HL-60/S4 treated with retinoic acid at 250 ng/mL for 4 days and 3 days (cell line): ENCODE measurements around the gene NCAM1.

ENCODE experiments used
- in situ Hi-C: fragments of 300-500 bp; cut with MboI; formaldehyde crosslinking; loops from 2 replicates; pipeline ENCODE4 v1.7.0; 2022; ENCODE audit warnings: low sequenced_read_pairs

Gene NCAM1

GRCh38 chr11:113082341-113082955, 121.2 kb downstream of the NCAM1 start:
- in situ Hi-C loops, result no loop called here

GRCh38 chr11:113083571-113083970, 122.4 kb downstream of the NCAM1 start:
- in situ Hi-C loops, result no loop called here

GRCh38 chr11:113084297-113084696, 123.1 kb downstream of the NCAM1 start:
- in situ Hi-C loops, result no loop called here

GRCh38 chr11:113085446-113085845, 124.2 kb downstream of the NCAM1 start:
- in situ Hi-C loops, result no loop called here

- in situ Hi-C loops, result no loop called here
Measured at GRCh38 chr11:113087706-113088105, 126.5 kb downstream of the NCAM1 start.

- in situ Hi-C loops, result no loop called here
Measured at GRCh38 chr11:113090716-113091480, 129.7 kb downstream of the NCAM1 start.

GRCh38 chr11:113091481-113091780, 130.2 kb downstream of the NCAM1 start:
- in situ Hi-C loops, result no loop called here

GRCh38 chr11:113096648-113097047, 135.4 kb downstream of the NCAM1 start:
- in situ Hi-C loops, result no loop called here

- in situ Hi-C loops, result no loop called here
Measured at GRCh38 chr11:113103932-113104690, 142.9 kb downstream of the NCAM1 start.

- in situ Hi-C loops, result no loop called here
Measured at GRCh38 chr11:113104691-113105251, 143.6 kb downstream of the NCAM1 start.

GRCh38 chr11:113105592-113105991, 144.4 kb downstream of the NCAM1 start:
- in situ Hi-C loops, result no loop called here

GRCh38 chr11:113106507-113106906, 145.3 kb downstream of the NCAM1 start:
- in situ Hi-C loops, result no loop called here

GRCh38 chr11:113110046-113110445, 148.8 kb downstream of the NCAM1 start:
- in situ Hi-C loops, result no loop called here

- in situ Hi-C loops, result no loop called here
Measured at GRCh38 chr11:113111156-113111555, 149.9 kb downstream of the NCAM1 start.

GRCh38 chr11:113112307-113112706, 151.1 kb downstream of the NCAM1 start:
- in situ Hi-C loops, result no loop called here

GRCh38 chr11:113113801-113114704, 152.8 kb downstream of the NCAM1 start:
- in situ Hi-C loops, result no loop called here

GRCh38 chr11:113114705-113115027, 153.4 kb downstream of the NCAM1 start:
- in situ Hi-C loops, result no loop called here

- in situ Hi-C loops, result no loop called here
Measured at GRCh38 chr11:113118104-113118503, 156.9 kb downstream of the NCAM1 start.

GRCh38 chr11:113119074-113119473, 157.9 kb downstream of the NCAM1 start:
- in situ Hi-C loops, result no loop called here

GRCh38 chr11:113119966-113120736, 158.9 kb downstream of the NCAM1 start:
- in situ Hi-C loops, result no loop called here
